Activated CD8-positive, alpha-beta T cell treated with anti-CD3 and anti-CD28 coated beads, Interleukin-2, amount 10 ng/mL, durations not matched to agents 7 days and 5 days (primary cell): ENCODE measurements around the gene GK. TPM values are rescaled to one million over a fixed set of nuclear protein-coding genes. Genes with fewer than 3 reads are reported as not detected.

Experiments
- ATAC-seq: fragments of 150-1000 bp; cut with Tn5 transposase; one replicate; pipeline ENCODE4 v1.10.0; 2021; ENCODE audit warnings: moderate library complexity
- CTCF ChIA-PET: fragments of 350-600 bp; sonication (Branson Sonifier 250); formaldehyde crosslinking; loops from one replicate; lab custom pipeline; 2021; ENCODE audit warnings: antibody characterized with exemption; lab: Charles Lee
- POLR2A ChIA-PET: fragments of 350-600 bp; sonication (Branson Sonifier 250); formaldehyde crosslinking; loops from one replicate; lab custom pipeline; 2021; ENCODE audit warnings: antibody characterized with exemption; lab: Charles Lee
- DNase-seq: peaks from one replicate; pipeline ENCODE4 v3.0.0-alpha.2; 2020
- H3K27ac Mint-ChIP-seq: one replicate; pipeline ENCODE4 v1.8.0; 2021; ENCODE audit warnings: mild to moderate bottlenecking, mixed read lengths
- H3K27me3 Mint-ChIP-seq: one replicate; pipeline ENCODE4 v1.8.0; 2021; ENCODE audit warnings: low read depth, mixed read lengths
- H3K36me3 Mint-ChIP-seq: one replicate; pipeline ENCODE4 v1.8.0; 2021; ENCODE audit warnings: low read depth, mixed read lengths
- H3K4me1 Mint-ChIP-seq: one replicate; pipeline ENCODE4 v1.8.0; 2021; ENCODE audit warnings: low read depth, mixed read lengths
- H3K4me3 Mint-ChIP-seq: one replicate; pipeline ENCODE4 v1.8.0; 2021; ENCODE audit warnings: mild to moderate bottlenecking, mixed read lengths
- H3K9me3 Mint-ChIP-seq: one replicate; pipeline ENCODE4 v1.8.0; 2022; ENCODE audit warnings: mixed read lengths; ENCODE audit not compliant: insufficient read depth
- total RNA-seq, 2 experiments: library from RNA; stranded (reverse); gene quantifications; one replicate each; pipeline ENCODE4 v1.2.3, GENCODE V29; 2021

Gene GK
- total RNA-seq, 2 experiments from 2014 or later = 10.7 to 12.0 TPM

- Mint-ChIP-seq H3K4me1 (peaks cover 1% of the 10 kb centered on the region), H3K27ac (no peak overlapping the region), H3K36me3 (peaks cover 20% of the 10 kb centered on the region), H3K27me3 (no peaks in the 10 kb centered on the region), H3K4me3 (no peak overlapping the region), H3K9me3 (no peaks in the 10 kb centered on the region)
- ATAC-seq (no peak), DNase-seq (no peak)
- CTCF ChIA-PET = no interaction called here
- POLR2A ChIA-PET = interaction anchor here (1.2 kb wide), 1 partner anchor 21 kb away, joined by 4 read pairs; no protein-coding TSS in a partner anchor
Observed at GRCh38 chrX:30673884-30674598, 20.8 kb downstream of the GK start.

- no peak for DNase-seq
- H3K9me3 Mint-ChIP-seq = no peaks in the 10 kb centered on the region
- CTCF ChIA-PET = no interaction called here
Observed at GRCh38 chrX:30674799-30675198, 21.6 kb downstream of the GK start.

GRCh38 chrX:30679369-30679768, 26.1 kb downstream of the GK start:
- ChIA-PET POLR2A (no interaction called here), CTCF (no interaction called here)
- H3K27me3 Mint-ChIP-seq = no peaks in the 10 kb centered on the region
- DNase-seq (no peak), ATAC-seq (no peak)
- H3K4me1 Mint-ChIP-seq = peaks cover 1% of the 10 kb centered on the region
- no peak overlapping the region for H3K4me3 Mint-ChIP-seq
- peaks cover 18% of the 10 kb centered on the region for H3K36me3 Mint-ChIP-seq
- no peak overlapping the region for H3K27ac Mint-ChIP-seq
- H3K9me3 Mint-ChIP-seq = no peaks in the 10 kb centered on the region

More at GRCh38 chrX:30674799-30675198, 21.6 kb downstream of the GK start:
- ATAC-seq = no peak
- H3K4me1 Mint-ChIP-seq = peaks cover 1% of the 10 kb centered on the region
- POLR2A ChIA-PET = no interaction called here
- H3K4me3 Mint-ChIP-seq = no peak overlapping the region
- no peak overlapping the region for H3K27ac Mint-ChIP-seq
- peaks cover 20% of the 10 kb centered on the region for H3K36me3 Mint-ChIP-seq
- H3K27me3 Mint-ChIP-seq = no peaks in the 10 kb centered on the region

- Mint-ChIP-seq H3K27ac (no peak overlapping the region), H3K36me3 (peaks cover 18% of the 10 kb centered on the region), H3K9me3 (no peaks in the 10 kb centered on the region), H3K4me1 (peaks cover 1% of the 10 kb centered on the region), H3K27me3 (no peaks in the 10 kb centered on the region), H3K4me3 (no peak overlapping the region)
- CTCF ChIA-PET = interaction anchor here (1.0 kb wide), 1 partner anchor 10 kb away, joined by 3 read pairs; no protein-coding TSS in a partner anchor
- POLR2A ChIA-PET = no interaction called here
- DNase-seq (no peak), ATAC-seq (no peak)
Observed at GRCh38 chrX:30680618-30681017, 27.4 kb downstream of the GK start.

GRCh38 chrX:30688641-30689040, 35.4 kb downstream of the GK start:
- no peak for DNase-seq
- no peaks in the 10 kb centered on the region for H3K4me1 Mint-ChIP-seq
- H3K36me3 Mint-ChIP-seq = peaks cover 17% of the 10 kb centered on the region
- H3K27ac Mint-ChIP-seq = no peak overlapping the region
- H3K9me3 Mint-ChIP-seq = no peaks in the 10 kb centered on the region
- no peak overlapping the region for H3K4me3 Mint-ChIP-seq
- ATAC-seq = no peak
- no peaks in the 10 kb centered on the region for H3K27me3 Mint-ChIP-seq
- CTCF ChIA-PET = no interaction called here
- POLR2A ChIA-PET = no interaction called here

- Mint-ChIP-seq H3K9me3 (no peaks in the 10 kb centered on the region), H3K4me1 (no peaks in the 10 kb centered on the region), H3K4me3 (no peak overlapping the region), H3K27me3 (no peaks in the 10 kb centered on the region), H3K27ac (no peak overlapping the region), H3K36me3 (peaks cover 14% of the 10 kb centered on the region)
- DNase-seq (no peak), ATAC-seq (no peak)
- ChIA-PET POLR2A (no interaction called here), CTCF (no interaction called here)
Observed at GRCh38 chrX:30689116-30689515, 35.9 kb downstream of the GK start.

- no peaks in the 10 kb centered on the region for H3K9me3 Mint-ChIP-seq
- no peaks in the 10 kb centered on the region for H3K4me1 Mint-ChIP-seq
- POLR2A ChIA-PET = no interaction called here
Observed at GRCh38 chrX:30690330-30690729, 37.1 kb downstream of the GK start.

GRCh38 chrX:30693999-30694650, 40.9 kb downstream of the GK start:
- Mint-ChIP-seq H3K4me3 (no peak overlapping the region), H3K36me3 (peaks cover 20% of the 10 kb centered on the region), H3K27ac (no peak overlapping the region), H3K27me3 (no peaks in the 10 kb centered on the region), H3K9me3 (no peaks in the 10 kb centered on the region), H3K4me1 (no peaks in the 10 kb centered on the region)
- DNase-seq (no peak), ATAC-seq (no peak)
- ChIA-PET POLR2A (interaction anchor here (0.6 kb wide), 1 partner anchor 195 kb away, joined by 3 read pairs; the partner anchor contains the start of gene TAB3), CTCF (no interaction called here)

More at GRCh38 chrX:30690330-30690729, 37.1 kb downstream of the GK start:
- Mint-ChIP-seq H3K4me3 (no peak overlapping the region), H3K27ac (no peak overlapping the region), H3K36me3 (peaks cover 21% of the 10 kb centered on the region), H3K27me3 (no peaks in the 10 kb centered on the region)
- ATAC-seq = no peak
- no peak for DNase-seq
- CTCF ChIA-PET = interaction anchor here (1.6 kb wide), 1 partner anchor 15 kb away, joined by 3 read pairs; no protein-coding TSS in a partner anchor

- H3K36me3 Mint-ChIP-seq = peaks cover 18% of the 10 kb centered on the region
- ChIA-PET POLR2A (no interaction called here), CTCF (no interaction called here)
- peaks cover 11% of the 10 kb centered on the region for H3K4me1 Mint-ChIP-seq
- no peak overlapping the region for H3K27ac Mint-ChIP-seq
- H3K4me3 Mint-ChIP-seq = no peak overlapping the region
- ATAC-seq = no peak
- H3K9me3 Mint-ChIP-seq = no peaks in the 10 kb centered on the region
- DNase-seq = no peak
- H3K27me3 Mint-ChIP-seq = no peaks in the 10 kb centered on the region
Observed at GRCh38 chrX:30702736-30703135, 49.5 kb downstream of the GK start.

GRCh38 chrX:30706216-30706775, 53.1 kb downstream of the GK start:
- Mint-ChIP-seq H3K4me1 (peaks cover 11% of the 10 kb centered on the region), H3K36me3 (peaks cover 32% of the 10 kb centered on the region)
- POLR2A ChIA-PET = no interaction called here

GRCh38 chrX:30712214-30712613, 59.0 kb downstream of the GK start:
- Mint-ChIP-seq H3K27me3 (no peaks in the 10 kb centered on the region), H3K27ac (no peak overlapping the region), H3K36me3 (peaks cover 30% of the 10 kb centered on the region), H3K4me3 (no peak overlapping the region), H3K9me3 (no peaks in the 10 kb centered on the region), H3K4me1 (peaks cover 52% of the 10 kb centered on the region)
- no peak for DNase-seq
- POLR2A ChIA-PET = no interaction called here
- CTCF ChIA-PET = no interaction called here
- ATAC-seq = no peak

More at GRCh38 chrX:30706216-30706775, 53.1 kb downstream of the GK start:
- Mint-ChIP-seq H3K27ac (no peak overlapping the region), H3K4me3 (no peak overlapping the region), H3K9me3 (no peaks in the 10 kb centered on the region), H3K27me3 (no peaks in the 10 kb centered on the region)
- DNase-seq (no peak), ATAC-seq (no peak)
- CTCF ChIA-PET = interaction anchor here (1.3 kb wide), 1 partner anchor 16 kb away, joined by 3 read pairs; no protein-coding TSS in a partner anchor

- Mint-ChIP-seq H3K36me3 (peaks cover 30% of the 10 kb centered on the region), H3K27me3 (no peaks in the 10 kb centered on the region), H3K4me1 (peaks cover 53% of the 10 kb centered on the region), H3K27ac (peak overlapping the region; percentile 81), H3K4me3 (peak overlapping the region; percentile 32), H3K9me3 (no peaks in the 10 kb centered on the region)
- ChIA-PET POLR2A (no interaction called here), CTCF (no interaction called here)
- DNase-seq (peak; percentile 53), ATAC-seq (peak; percentile 83)
Observed at GRCh38 chrX:30713061-30713525, 59.9 kb downstream of the GK start.
